Kidney (tissue), 14 donors: ENCODE results near the gene LMAN2L. TPM values are rescaled to one million over a fixed set of nuclear protein-coding genes. Genes with fewer than 3 reads are reported as not detected.
"Not testable (repeated sequence)": the region's sequence is repeated elsewhere in the genome, so short reads cannot be mapped to it uniquely, and the experiment has no call there.

Experiments used
- DNase-seq, 5 donors: peaks; one replicate each; pipeline ENCODE4 v3.0.0-alpha.2; 2013 to 2020
- FAIRE-seq: peaks from 2 replicates; lab custom pipeline; 2012; peaks lifted over from hg19 to GRCh38; lab: Jason Lieb, UNC
- H3K27ac ChIP-seq, 2 donors: one replicate each; pipeline ENCODE4 v1.7.0; 2013; ENCODE audit warnings: low read depth in 2 of 2, low read length in 2 of 2, inconsistent platforms in 1 of 2
- H3K27me3 ChIP-seq: one replicate; pipeline ENCODE4 v1.7.1; 2013; ENCODE audit warnings: low read length, inconsistent platforms; ENCODE audit not compliant: control insufficient read depth, insufficient read depth
- H3K36me3 ChIP-seq, 3 donors: one replicate each; pipeline versions ENCODE4 v1.7.0 to v1.7.1; 2013; ENCODE audit warnings: low read length in 3 of 3, control low read depth in 1 of 3, inconsistent platforms in 1 of 3; ENCODE audit not compliant: insufficient read depth in 3 of 3, control insufficient read depth in 2 of 3
- H3K4me1 ChIP-seq, 3 donors: one replicate each; pipeline versions ENCODE4 v1.7.0 to v1.7.1; 2013; ENCODE audit warnings: low read length in 3 of 3, inconsistent platforms in 1 of 3, low read depth in 1 of 3; ENCODE audit not compliant: control insufficient read depth in 2 of 3, insufficient read depth in 2 of 3
- H3K4me3 ChIP-seq, 3 donors: one replicate each; pipeline versions ENCODE4 v1.7.0 to v1.8.1; 2013; ENCODE audit warnings: low read length in 3 of 3, control low read depth in 1 of 3, inconsistent platforms in 1 of 3
- H3K9ac ChIP-seq, 3 donors: one replicate each; pipeline versions ENCODE4 v1.7.0 to v1.7.1; 2013; ENCODE audit warnings: low read length in 3 of 3, control low read depth in 1 of 3, inconsistent platforms in 1 of 3
- H3K9me3 ChIP-seq, 3 donors: one replicate each; pipeline versions ENCODE4 v1.7.0 to v1.7.1; 2013; ENCODE audit warnings: low read length in 3 of 3, control low read depth in 1 of 3, inconsistent platforms in 1 of 3; ENCODE audit not compliant: control insufficient read depth in 2 of 3, insufficient read depth in 1 of 3
- intact Hi-C: fragments of 100-400 bp; cut with DNase I; formaldehyde crosslinking; loops from one replicate; pipeline ENCODE4 v1.11.1; 2022
- polyA plus RNA-seq: library from polyadenylated mRNA; stranded (reverse); fragments of 350-450 nt; fragmentation: Illumina TruSeq; extraction: RNeasy Lipid Tissue Mini Kit (QIAGEN cat#74804); gene quantifications from one replicate; pipeline ENCODE4 v1.2.3, GENCODE V29; 2014; ENCODE audit warnings: low read depth, low replicate concordance; ENCODE audit not compliant: insufficient read depth
- total RNA-seq: library from RNA; stranded (reverse); fragmentation: NEBNext Ultra II Directional; extraction: Animal tissue kit (Norgen Biotek cat#: 25700); gene quantifications from one replicate; pipeline ENCODE4 v1.2.1, GENCODE V29; 2021
- TF ChIP-seq, protein P1 (sequence below): IDR thresholded peaks from 3 replicates; pipeline ENCODE4 v1.5.1; 2012; ENCODE audit warnings: mild to moderate bottlenecking, moderate library complexity, borderline replicate concordance; ENCODE audit not compliant: insufficient read depth; ENCODE audit errors: extremely low read depth
- donor health status: control.
- donor health status: control.
- donor health status: control.
- donor health status: control.
- donor health status: control.
- donor health status: DM: yes; HTN: yes; CAD: no.
- donor health status: Normal renal cell carcinoma (clear cell type).

The LMAN2L gene
- total and polyA plus RNA-seq, 2 donors from 2014 or later, result 23.0 to 25.3 TPM

DNA sequence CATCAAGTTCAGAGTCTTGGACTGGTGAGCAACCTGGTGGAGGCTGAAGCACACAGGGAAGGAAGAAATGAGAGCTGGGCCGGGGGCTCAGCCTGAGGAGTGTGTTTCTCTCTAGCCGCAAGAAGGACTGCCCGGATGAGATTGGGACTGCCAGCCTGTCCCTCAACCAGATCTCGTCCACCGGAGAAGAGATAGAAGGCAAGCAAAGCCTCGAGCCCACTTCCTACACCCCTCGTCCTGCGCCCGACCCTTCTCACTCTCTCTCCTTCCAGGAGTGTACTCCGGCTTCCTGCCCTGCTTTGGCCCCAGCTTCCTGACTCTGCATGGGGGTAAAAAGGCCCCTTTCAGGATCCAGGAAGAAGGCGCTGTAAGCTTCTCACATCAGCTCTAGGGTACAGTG is 71.1 kb downstream of the LMAN2L start:
- intact Hi-C loops, result no loop called here
- DNase-seq (no peak), FAIRE-seq (no peak)
- H3K4me1 ChIP-seq, result no peaks in the 10 kb centered on the region
- H3K9ac ChIP-seq, result no peak overlapping the region
- H3K4me3 ChIP-seq, result no peak overlapping the region
- TF ChIP-seq, protein P1, sequence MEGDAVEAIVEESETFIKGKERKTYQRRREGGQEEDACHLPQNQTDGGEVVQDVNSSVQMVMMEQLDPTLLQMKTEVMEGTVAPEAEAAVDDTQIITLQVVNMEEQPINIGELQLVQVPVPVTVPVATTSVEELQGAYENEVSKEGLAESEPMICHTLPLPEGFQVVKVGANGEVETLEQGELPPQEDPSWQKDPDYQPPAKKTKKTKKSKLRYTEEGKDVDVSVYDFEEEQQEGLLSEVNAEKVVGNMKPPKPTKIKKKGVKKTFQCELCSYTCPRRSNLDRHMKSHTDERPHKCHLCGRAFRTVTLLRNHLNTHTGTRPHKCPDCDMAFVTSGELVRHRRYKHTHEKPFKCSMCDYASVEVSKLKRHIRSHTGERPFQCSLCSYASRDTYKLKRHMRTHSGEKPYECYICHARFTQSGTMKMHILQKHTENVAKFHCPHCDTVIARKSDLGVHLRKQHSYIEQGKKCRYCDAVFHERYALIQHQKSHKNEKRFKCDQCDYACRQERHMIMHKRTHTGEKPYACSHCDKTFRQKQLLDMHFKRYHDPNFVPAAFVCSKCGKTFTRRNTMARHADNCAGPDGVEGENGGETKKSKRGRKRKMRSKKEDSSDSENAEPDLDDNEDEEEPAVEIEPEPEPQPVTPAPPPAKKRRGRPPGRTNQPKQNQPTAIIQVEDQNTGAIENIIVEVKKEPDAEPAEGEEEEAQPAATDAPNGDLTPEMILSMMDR, result no peak
- H3K27me3 ChIP-seq, result no peaks in the 10 kb centered on the region
- peaks cover 0 to 4% (median 0%) of the 10 kb centered on the region in 3 donors for H3K9me3 ChIP-seq
- H3K27ac ChIP-seq, result no peak overlapping the region
- no peaks in the 10 kb centered on the region for H3K36me3 ChIP-seq

DNA sequence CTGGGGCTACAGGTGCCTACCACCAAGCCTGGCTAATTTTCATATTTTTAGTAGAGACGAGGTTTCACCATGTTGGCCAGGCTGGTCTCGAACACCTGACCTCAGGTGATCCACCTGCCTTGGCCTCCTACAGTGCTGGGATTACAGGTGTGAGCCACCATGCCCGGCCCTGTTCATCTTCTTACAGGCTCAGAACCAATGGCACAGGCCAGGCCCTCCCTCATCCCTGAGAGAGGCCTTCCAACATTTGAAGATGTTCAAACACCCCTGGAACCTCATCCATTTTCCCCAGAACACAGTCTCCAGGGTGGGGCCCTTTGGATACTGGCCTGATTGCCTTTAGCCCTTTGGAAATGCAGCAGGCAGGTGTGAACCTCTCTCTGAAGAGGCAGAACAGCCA is 74.1 kb downstream of the LMAN2L start:
- H3K9ac ChIP-seq, DNase-seq, H3K36me3 ChIP-seq, H3K27me3 ChIP-seq, H3K27ac ChIP-seq, intact Hi-C loops, FAIRE-seq, H3K4me1 ChIP-seq, H3K4me3 ChIP-seq, H3K9me3 ChIP-seq: not testable (repeated sequence)

DNA sequence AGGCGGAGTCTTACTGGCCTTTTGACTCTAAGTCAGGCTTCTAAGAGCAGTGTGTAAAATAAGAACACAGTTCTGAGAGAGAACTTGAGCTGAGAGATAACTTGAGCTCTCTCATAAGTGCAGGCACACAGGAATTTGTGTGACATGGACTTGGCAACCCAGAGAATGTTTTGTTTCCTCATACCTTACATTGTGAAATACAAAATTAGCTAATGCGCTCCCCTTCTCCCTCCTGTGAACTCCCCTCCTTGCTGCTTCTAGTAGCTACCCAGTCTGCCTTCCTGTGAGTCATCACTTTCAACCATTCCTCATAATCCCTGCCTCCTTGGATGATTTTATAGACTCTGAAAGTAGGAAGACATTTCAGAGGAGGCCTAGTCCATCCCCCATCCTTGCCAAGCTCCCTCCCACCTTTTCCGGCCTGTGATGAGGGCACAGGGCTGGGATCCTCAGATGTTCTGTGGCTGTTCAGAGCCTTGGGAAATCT is 74.7 kb downstream of the LMAN2L start:
- FAIRE-seq, result no peak
- TF ChIP-seq, protein P1, result no peak
- Histone ChIP-seq H3K27ac (no peak overlapping the region), H3K4me1 (no peaks in the 10 kb centered on the region), H3K9me3 (peaks cover 0 to 4% (median 0%) of the 10 kb centered on the region in 3 donors), H3K36me3 (no peaks in the 10 kb centered on the region), H3K4me3 (no peak overlapping the region), H3K9ac (no peak overlapping the region), H3K27me3 (no peaks in the 10 kb centered on the region)
- intact Hi-C loops, result no loop called here
- DNase-seq, result no peak

DNA sequence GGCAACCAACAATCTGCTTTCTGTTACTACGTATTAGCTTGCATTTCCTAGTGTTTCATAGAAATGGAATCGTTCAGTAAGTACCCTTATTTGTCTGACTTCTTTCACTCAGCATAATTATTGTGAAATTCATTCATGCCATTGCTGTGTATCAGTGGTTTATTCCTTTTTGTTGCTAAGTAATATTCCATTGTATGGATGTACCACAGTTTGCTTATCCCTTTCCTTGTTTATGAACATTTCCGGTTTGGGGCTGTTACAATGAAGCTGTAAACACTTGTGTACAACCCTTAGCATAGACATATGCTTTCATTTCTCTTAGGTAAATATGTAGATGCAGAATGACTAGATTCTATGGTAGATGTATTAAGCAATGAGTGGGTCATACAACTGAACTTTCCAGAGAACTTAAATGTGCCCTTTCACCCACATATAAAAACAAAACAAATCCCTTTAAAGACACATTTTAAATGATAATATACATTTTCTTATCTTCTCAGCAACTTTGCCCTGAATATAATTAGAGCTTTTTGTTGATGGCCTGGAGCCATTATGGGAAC is 75.4 kb downstream of the LMAN2L start:
- Histone ChIP-seq H3K4me3 (no peak overlapping the region), H3K36me3 (no peaks in the 10 kb centered on the region), H3K9me3 (peaks cover 0 to 4% (median 0%) of the 10 kb centered on the region in 3 donors), H3K27me3 (no peaks in the 10 kb centered on the region), H3K9ac (no peak overlapping the region), H3K27ac (no peak overlapping the region), H3K4me1 (no peaks in the 10 kb centered on the region)
- no peak for DNase-seq
- FAIRE-seq, result no peak
- intact Hi-C loops, result no loop called here
- TF ChIP-seq, protein P1, result no peak
